Glomerular visceral epithelial cell (primary cell): ENCODE measurements around the gene HOXC6.
"Not testable (repeated sequence)": the region's sequence is repeated elsewhere in the genome, so short reads cannot be mapped to it uniquely, and the experiment has no call there.

ENCODE experiments used
- DNase-seq: peaks from one replicate; pipeline ENCODE4 v3.0.0-alpha.2; 2016; ENCODE audit errors: extremely low spot score

Gene HOXC6

DNA sequence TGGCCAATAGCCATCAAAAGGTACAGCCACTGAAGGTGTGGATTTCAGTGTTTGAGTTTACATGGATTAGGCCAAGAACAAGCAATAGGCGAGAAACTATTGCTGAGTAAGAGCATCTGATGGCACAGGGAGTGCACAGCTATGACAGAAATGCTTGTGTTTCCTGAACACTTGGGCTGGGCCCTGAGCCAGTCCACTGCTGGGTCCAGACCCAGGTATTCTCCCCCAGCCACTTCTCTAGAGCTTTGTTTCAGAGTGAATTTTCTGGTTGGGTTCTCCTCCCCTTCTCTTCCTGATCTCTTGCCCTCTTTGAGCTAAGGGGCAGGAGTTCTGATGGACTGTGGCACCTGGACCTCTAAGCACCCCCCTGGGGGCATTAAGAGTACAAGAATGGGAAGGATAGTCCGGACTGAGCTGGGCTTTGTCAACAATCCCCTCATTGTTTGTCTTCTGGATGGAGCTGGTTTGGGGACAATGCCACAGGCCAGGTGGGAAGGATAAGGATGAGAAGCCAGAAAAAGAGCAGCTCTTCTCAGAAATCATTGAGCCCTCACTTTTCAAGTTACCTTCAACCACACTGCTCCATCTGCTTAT is 13.0 kb downstream of the HOXC6 start:
- no peak for DNase-seq

GRCh38 chr12:54042033-54042432 is 13.8 kb downstream of the HOXC6 start:
- not testable (repeated sequence) for DNase-seq

GRCh38 chr12:54042970-54043853 is 15.0 kb downstream of the HOXC6 start:
- no peak for DNase-seq

DNA sequence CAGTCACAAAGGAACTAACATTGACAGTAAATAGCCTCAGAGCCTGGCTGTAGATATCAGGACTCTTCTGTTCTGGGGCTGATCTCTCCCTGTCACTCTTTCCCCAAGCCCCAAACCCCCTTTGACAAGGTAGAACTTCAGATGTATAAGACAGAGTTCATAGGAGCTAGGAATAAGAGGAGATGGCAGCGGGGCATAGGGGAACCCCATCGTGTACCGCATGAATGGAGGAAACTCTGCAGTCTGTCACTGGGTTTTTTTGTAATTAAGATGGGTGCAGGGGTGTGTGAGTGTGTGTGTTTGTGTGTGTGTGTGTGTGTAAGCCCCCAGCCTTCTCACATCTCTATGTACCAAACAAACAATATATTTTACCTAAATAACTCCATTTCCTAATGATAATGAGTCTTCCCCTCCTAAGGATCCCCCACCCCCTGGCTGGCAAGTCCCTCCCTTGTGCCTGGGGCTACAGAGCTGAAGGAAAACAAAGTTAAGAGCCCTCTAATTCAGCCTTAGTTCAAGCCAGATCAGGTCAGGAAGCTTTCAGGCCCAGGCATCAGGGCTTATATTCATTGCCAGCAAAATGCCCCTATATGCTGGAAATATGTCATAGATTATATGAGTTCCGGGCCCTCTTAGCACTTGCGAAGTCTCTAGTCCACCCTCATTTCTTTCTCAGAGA is 16.3 kb downstream of the HOXC6 start:
- no peak for DNase-seq

DNA sequence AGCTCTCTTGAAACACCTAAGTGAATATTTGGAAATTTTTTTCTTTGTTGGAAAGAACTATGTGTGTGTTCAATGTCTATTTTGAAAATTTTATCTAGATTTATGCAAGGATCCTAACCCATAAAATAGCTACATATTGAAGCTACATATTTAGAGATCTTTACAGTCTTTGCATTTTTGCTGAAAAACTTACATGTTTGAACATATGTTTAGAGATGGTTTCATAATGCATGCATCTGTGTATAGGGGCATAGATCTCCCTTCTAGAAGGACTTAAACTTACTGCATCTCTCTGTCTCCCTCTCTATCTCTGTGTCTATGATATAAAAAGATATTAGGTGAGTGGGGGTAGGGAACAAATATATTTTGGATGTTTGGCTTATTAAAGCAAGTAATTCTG is 17.2 kb downstream of the HOXC6 start:
- no peak for DNase-seq

- no peak for DNase-seq
Observed at GRCh38 chr12:54045868-54046521, 17.8 kb downstream of the HOXC6 start.

DNA sequence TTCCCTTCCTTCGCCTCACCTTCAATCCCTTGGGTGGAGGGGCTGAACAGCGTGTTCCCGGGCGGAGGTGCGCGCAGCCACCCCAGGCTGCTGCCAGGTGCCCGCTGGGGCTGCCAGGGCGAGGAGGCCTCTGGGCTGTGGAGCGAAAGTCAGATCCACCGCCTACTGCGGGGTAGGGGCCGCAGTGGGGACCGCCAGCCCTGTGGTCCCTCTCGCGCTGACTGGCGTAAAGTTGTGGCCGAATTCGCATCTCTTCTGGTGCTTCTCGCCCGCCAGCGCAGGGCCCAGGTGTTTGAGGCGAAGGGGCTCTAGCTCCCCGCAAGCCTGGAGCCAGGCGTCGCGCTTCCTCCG is 18.5 kb downstream of the HOXC6 start:
- DNase-seq: no peak

GRCh38 chr12:54047160-54047963 is 19.1 kb downstream of the HOXC6 start:
- DNase-seq: no peak

DNA sequence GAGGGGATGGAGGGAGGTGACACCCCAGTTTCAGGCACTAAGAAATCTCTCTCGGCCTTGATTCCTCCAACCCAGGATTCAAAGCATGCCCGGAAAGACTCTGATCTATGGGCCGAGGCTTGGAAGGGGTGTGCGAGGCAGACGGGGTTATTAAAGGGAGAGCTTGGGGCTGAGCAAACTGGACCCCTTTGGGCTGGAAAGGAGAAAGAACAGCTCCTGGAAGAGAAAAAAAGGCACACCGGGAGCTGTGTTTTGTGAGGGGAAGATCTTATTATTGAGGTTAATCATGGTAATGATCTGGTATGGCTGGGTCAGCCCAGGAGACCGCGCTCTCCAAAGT is 19.7 kb downstream of the HOXC6 start:
- DNase-seq: no peak

DNA sequence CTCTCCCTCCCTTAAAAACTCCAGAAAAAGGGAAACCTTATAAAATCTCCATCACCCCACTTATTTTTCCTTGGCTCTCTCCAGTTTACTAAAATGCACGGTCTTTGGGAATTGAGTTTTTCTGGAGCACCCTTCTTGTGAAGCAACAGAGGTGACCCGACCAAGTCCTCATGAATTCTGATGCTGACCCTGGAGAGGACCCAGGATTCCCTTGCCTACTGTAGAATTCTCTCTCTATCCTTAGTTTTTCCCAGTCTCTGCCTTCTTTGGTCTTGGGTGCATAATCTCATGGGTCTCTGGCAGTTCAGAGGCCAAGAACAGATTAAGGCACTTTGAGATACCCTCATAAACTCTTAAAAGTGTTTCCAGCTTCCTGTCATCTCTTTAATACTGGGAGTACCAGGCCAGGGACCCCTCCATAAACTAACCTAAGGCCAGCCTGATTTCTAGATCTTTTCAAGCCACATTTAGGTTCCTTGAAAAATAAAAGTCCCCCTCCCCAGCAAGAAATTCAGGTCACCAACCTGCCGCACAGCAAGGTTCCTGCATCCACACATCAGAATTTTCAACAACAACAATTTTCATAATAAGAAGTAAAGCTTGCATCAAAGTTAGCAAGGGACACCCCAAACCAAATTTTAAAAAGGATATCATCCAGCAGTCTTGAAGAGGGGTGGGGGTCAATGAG is 20.3 kb downstream of the HOXC6 start:
- no peak for DNase-seq

GRCh38 chr12:54049108-54049507 is 20.9 kb downstream of the HOXC6 start:
- DNase-seq: no peak

DNA sequence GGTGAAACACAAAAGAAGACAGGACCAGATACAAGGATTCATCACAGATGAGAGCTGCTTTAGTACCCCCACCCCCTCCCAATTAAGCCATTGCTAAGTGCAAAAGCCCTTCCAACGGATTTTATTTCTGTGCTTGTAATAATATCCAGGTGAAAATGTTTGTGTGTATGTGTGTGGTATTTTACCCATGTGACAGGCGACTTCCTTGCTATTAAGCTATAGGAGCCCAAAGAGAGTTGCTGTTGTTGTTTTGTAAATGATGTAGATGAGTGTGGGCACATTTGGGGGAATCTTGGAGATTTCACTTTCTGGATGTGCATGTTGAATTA is 22.2 kb downstream of the HOXC6 start:
- no peak for DNase-seq

- DNase-seq: no peak
Observed at GRCh38 chr12:54051026-54051842, 23.0 kb downstream of the HOXC6 start.

DNA sequence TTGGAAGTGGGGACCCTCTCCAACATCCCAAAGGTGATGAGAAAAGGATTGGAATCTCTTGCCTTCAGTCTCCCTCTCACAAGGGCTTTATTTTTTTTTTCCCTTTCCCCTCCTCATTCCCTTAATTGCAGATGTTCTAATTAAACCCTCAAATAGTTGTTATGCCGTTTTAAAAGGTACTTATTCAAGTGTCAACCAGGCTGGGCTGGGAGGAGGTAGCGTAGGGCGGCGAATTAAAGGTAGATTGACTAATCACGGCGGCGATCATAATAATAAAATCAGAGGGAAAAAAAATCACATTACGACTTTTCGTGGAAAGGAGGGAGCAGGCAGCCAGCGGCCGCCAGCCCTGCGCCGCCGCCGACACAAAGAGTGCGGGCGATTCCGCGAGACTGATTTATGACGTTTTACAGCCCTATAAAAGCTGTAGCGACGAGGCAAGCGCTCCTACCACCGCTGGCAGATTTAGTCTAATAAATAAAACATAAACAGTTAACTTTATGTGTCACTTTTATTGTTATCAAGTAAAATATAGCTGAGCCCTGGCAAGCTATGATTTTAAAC is 23.7 kb downstream of the HOXC6 start:
- no peak for DNase-seq

DNA sequence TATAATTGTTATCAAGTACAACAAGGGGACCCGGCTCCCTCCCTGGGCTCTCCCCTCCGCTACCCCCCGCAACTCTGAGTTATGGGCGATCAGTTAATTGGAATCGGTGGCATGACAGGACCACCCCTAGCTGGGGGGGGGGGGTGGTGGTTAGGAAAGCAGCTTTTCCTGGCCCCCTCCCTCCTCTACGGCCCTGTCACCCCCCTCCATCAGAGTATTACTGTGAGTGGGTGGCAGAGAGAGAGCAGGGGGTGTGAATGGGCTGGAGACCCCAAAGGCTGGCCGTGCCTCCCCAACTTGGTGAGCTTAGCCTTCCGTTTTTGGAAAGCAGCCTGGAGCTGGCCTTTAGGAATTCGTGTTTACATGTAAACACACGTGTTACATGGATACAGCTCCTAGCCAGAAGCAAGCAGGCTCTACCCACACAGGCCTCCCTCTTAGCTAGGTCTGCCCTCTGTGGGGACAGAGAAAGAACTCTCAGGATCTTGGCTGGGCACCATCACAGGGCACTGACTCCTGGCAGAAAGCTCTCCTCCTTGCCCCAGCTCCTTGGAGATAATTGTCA is 24.3 kb downstream of the HOXC6 start:
- DNase-seq: no peak

GRCh38 chr12:54053003-54053750 is 24.9 kb downstream of the HOXC6 start:
- no peak for DNase-seq

DNA sequence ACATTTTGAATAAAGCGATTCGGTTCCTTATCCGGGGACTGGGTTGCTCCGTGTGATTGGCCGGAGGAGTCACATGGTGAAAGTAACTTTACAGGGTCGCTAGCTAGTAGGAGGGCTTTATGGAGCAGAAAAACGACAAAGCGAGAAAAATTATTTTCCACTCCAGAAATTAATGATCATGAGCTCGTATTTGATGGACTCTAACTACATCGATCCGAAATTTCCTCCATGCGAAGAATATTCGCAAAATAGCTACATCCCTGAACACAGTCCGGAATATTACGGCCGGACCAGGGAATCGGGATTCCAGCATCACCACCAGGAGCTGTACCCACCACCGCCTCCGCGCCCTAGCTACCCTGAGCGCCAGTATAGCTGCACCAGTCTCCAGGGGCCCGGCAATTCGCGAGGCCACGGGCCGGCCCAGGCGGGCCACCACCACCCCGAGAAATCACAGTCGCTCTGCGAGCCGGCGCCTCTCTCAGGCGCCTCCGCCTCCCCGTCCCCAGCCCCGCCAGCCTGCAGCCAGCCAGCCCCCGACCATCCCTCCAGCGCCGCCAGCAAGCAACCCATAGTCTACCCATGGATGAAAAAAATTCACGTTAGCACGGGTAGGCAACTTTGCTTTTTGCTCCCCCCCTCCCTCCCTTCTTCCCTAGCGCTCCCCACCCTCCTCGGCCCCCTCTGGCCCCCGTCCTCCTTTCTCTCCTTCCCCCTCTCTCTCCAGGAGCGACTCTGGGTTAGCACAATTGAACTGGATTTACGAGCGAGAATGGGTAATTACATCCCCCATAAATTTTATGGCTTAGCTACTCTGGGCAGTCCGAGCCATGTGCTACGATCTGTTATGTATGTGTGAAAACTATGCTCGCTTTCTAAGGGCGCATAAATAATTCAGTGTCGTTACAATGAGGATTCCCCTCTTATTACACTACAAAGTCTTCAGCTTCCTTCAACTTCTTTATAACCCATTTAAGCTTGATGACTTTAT is 25.8 kb downstream of the HOXC6 start, which contains the start of gene HOXC4:
Gene HOXC4, plus strand, starts transcription at position 85 of the 991 bp plus-strand sequence. Its CDS starts 88 bp downstream, at position 173.
- DNase-seq: no peak
